Measurements from ENCODE around the gene TIMM13.

DNA sequence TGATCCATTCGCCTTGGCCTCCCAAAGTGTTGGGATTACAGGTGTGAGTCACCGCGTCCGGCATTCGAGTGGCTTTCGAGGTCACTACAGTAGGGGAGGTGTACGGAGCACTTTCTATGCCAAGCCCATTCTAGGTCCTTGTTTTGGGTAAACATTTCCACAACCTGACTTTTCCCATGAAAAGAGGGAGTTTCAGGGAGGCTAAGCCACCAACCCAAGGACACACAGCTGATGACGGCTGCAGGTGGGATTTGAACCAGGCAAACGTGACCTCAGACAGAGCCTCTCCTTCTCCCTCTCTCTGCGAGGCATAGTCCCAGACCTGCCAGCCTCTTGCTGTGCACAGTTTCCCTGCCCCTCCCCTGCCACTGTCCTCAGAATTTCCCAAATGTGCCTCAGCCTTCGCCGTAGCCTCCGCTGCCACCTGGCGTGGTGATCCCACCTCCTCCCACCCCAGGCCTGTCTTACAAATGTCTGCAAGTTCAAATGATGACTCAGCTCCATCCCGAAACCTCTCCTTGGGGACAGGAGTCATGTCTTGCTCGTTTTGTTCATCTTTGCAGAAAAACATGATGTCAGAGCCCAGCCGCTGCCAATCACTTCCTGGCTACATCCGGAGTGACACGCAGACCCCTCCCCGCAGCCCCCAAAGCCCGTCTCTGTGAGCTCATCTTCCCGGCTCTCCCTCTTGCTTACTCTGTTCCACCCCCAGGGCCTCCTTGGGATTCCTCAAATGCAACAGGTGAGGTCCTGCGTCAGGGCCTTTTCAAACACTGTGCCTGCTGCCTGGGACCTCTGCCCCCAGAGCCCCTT lies 41.9 kb upstream of the TIMM13 start:
- TF ChIP-seq, protein P1, sequence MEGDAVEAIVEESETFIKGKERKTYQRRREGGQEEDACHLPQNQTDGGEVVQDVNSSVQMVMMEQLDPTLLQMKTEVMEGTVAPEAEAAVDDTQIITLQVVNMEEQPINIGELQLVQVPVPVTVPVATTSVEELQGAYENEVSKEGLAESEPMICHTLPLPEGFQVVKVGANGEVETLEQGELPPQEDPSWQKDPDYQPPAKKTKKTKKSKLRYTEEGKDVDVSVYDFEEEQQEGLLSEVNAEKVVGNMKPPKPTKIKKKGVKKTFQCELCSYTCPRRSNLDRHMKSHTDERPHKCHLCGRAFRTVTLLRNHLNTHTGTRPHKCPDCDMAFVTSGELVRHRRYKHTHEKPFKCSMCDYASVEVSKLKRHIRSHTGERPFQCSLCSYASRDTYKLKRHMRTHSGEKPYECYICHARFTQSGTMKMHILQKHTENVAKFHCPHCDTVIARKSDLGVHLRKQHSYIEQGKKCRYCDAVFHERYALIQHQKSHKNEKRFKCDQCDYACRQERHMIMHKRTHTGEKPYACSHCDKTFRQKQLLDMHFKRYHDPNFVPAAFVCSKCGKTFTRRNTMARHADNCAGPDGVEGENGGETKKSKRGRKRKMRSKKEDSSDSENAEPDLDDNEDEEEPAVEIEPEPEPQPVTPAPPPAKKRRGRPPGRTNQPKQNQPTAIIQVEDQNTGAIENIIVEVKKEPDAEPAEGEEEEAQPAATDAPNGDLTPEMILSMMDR (IDR thresholded peaks at IDR 0.05 in 4 of 5, conservative IDR thresholded peaks at IDR 0.05 in 1 of 5), result no peak
- no peak for TF ChIP-seq POLR2A (IDR thresholded peaks at IDR 0.05)
